A549 treated with dexamethasone at 1 μM for 4 hours (cell line): ENCODE measurements around the gene ZNF569. TPM values are rescaled to one million over a fixed set of nuclear protein-coding genes. Genes with fewer than 3 reads are reported as not detected.

Source experiments
- total RNA-seq: library from RNA; stranded (reverse); fragments of 200-300 nt; extraction: Qiagen RNA extraction; gene quantifications from 5 replicates; pipeline ENCODE4 v1.2.3, GENCODE V29; 2022

ZNF569 gene
- 3.9 to 6.7 TPM (median 5.0 TPM) in 5 replicates for total RNA-seq

DNA sequence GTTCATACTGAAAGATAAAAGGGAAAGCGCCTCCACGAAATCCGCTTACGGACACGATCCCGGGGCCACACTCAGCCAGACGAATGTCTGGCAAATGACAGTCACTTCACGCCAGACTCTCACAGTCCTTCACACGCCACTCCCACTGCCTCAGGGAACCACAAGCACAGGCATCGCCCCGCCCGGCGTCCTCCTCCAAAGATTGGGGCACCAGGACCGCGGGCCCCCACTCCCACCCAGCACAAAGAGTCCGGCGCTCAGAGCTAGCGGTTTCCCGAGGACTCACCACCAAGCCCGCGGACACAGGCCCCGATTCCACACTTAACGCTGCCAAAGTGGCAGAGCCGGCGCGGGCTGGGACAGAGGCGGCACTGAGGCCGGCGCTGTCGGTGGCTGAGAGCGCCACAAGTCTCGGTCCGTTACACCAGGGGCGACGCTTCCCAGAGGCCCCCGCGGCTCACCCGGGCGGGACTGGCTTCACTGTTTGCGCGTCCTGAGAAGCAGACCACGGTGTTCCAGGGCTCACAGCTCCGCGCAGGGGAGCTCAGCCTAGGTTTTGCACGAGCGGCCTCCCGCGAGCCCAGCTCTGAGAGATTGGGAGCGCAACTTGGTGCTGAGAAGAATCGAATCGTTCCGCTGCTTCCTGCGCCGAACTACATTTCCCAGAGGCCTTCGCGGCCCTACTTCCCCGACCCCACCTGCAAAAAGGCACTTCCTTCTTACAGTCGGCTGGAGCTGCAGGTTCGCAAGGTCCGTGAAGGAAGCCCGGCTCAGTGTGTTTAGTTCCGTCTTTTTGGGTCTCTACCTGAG, at the start of gene ZNF569:
Gene ZNF569, minus strand, starts transcription at position 647 of the 810 bp plus-strand sequence. CDS start 22,523 bp downstream, outside the sequence.

DNA sequence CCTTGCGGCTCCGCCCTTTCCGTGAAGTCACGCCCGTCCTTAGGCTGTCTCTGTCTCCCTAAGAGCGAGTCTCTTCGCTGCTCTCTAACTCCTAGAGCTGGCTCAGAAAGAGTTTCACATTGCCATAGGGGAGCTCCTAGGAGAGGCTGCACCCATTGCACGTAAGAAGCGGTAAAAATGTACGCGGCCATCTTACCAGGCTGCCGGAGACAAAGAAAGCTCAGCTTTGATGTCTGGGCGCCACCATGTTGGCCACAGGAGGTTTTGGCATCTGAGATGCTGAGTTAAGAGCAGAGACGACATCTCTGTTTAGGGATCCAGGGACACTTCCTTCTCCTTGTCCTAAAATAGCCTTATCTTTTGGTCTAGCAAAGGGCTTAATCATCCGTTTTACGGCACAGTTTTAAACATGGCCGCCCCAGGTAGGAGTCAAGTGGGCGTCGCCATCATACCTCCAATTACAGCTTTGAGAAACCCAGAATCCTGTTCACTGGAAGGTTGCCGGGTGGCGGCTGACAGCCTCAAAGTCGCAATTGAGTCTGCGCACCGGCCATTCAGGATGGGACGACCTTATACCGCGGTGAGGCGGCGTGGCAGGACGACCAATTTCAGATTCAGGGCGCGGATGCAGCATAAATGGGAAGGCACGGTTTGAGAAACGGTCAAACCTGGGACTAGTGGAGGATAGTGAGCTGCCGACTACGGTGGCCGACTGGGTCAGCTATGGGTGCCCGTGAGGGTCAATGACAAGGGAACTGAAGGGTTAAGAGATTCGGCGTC, 39.3 kb upstream of the ZNF569 start, which contains the start of gene ZNF793:
Gene ZNF793, plus strand, starts transcription at position 553 of the 780 bp plus-strand sequence. CDS start 16,501 bp downstream, outside the sequence.

DNA sequence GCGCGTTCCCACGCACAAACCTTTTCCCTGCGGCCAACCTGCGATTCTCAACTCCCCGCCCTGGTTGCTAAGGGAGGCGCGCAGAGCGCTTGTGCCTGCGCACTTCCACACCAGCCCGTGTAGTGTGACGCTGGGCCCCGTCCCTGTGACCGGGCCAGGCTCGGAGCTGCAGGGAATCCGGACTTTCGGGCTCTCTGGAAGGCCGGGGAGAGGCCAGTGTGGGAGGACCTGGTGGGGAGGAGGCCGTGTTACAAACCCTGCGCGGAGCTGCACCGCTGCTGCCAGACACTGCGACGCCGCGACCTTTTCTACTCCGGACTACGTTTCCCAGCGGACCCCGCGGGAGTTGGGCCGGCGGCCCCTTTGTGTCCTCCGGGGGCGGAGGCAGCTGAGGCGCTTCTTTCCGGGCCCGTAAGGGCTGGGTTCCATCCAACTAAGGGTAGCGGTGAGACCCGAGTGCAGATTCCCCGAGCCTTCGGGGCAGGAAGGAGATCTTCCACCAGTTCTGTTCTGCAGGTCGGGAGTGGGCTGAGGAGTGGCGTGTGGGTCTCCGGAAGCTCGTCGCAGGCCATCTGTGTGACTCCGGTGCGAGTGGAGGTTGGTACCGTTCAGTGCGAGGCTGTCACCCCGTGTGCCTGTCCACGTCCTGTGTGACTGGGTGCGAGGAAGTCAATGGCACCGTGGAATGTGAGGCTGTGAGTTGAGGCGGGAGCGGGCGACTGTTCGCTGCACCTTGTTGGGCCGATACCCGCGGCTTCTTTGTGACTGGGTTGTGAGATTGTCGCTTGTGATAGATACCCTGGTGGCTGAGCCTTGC, 1.9 kb upstream of the ZNF569 start, which contains the start of gene ZNF570:
Gene ZNF570, plus strand, starts transcription at position 396 of the 817 bp plus-strand sequence. CDS start 999 bp downstream, outside the sequence.

DNA sequence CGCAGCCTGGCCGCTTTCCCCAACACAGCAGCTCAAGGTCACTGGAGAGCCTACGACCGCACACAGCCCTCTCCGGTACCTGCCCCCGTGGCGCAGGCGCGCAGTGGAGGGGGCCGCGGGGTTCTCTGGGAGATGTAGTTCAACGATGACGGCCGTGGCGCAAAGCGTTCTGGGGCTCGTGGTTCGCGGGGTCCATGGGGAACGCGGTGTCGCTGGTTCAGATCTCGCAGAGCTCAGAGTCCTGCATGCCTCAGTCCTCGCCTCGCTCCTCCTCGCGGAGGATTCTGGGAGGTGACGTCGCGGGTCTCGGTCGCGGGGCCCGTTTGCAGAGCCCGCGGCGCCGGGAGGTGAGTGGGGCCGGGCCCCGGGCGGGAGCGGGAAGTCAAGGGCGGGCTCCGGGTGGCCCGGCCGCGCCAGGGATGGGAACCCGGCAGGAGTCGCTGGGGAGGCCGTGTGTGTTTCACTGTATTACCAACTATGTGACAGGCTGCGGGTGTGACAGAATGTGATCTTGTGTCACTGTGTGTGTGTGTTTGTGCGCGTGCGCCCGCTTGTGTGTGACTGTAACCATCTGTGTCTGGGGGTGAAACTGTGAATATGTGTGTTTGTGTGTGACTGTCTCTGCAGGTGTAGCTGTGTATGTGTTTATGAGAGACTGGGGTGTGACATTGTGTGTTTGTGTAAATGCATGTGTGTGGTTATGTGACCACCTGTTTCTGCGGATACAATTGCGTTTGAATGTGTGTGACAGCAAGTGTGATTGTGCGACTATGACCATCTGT, 96.2 kb downstream of the ZNF569 start, which contains the start of gene ZNF527:
Gene ZNF527, plus strand, starts transcription at position 220 of the 782 bp plus-strand sequence. CDS start 3,100 bp downstream, outside the sequence.

Other genes starting within 250 kb of the ZNF569 start
- 6.5 to 7.5 TPM (median 7.4 TPM) in 5 replicates for gene ZNF383, start 249.2 kb downstream of the ZNF569 start, total RNA-seq
- gene ZNF527, start 96.3 kb downstream of the ZNF569 start, total RNA-seq = 2.4 to 4.3 TPM (median 3.2 TPM) in 5 replicates
- 2.7 to 3.7 TPM (median 3.5 TPM) in 5 replicates for gene ZNF570, start 1.9 kb upstream of the ZNF569 start, total RNA-seq
- gene ZNF793, start 39.5 kb upstream of the ZNF569 start, total RNA-seq = 0.05 to 0.09 TPM (median 0.05 TPM) in 4 of 5 replicates, not detected in the other
- gene ZNF571, start 127.3 kb upstream of the ZNF569 start, total RNA-seq = 1.0 to 1.2 TPM (median 1.1 TPM) in 5 replicates
- gene ZNF540, start 127.4 kb upstream of the ZNF569 start, total RNA-seq = 0.05 to 0.17 TPM (median 0.16 TPM) in 4 of 5 replicates, not detected in the other
- gene ZFP30, start 188.0 kb upstream of the ZNF569 start, total RNA-seq = 5.7 to 9.3 TPM (median 8.0 TPM) in 5 replicates